ENCODE data around the gene ADORA1.

- no peak for TF ChIP-seq EZH2 (IDR thresholded peaks at IDR 0.05; ENCODE audit: low read length)
- TF ChIP-seq CTCF (optimal IDR thresholded peaks at IDR 0.05 in 1 of 3, IDR thresholded peaks at IDR 0.05 in 1 of 3, conservative IDR thresholded peaks at IDR 0.05 in 1 of 3; ENCODE audit: extremely low read depth in 1 of 3, insufficient read depth in 2 of 3, low read length in 3 of 3) = no peak
Measured at GRCh38 chr1:203085528-203086406, 41.8 kb upstream of the ADORA1 start, which contains the start of gene MYOG.
